A549 treated with ZK216348 at 1 μM for 4 hours (cell line): Measurements from ENCODE around the gene SMC5. TPM values are rescaled to one million over a fixed set of nuclear protein-coding genes. Genes with fewer than 3 reads are reported as not detected.

Source experiments
- total RNA-seq: library from RNA; stranded (reverse); fragments of 200-300 nt; extraction: Qiagen RNA extraction; gene quantifications from 5 replicates; pipeline ENCODE4 v1.2.3, GENCODE V29; 2022; ENCODE audit warnings: low read depth

SMC5 gene
- total RNA-seq: 8.7 to 19.6 TPM (median 15.2 TPM) in 5 replicates

DNA sequence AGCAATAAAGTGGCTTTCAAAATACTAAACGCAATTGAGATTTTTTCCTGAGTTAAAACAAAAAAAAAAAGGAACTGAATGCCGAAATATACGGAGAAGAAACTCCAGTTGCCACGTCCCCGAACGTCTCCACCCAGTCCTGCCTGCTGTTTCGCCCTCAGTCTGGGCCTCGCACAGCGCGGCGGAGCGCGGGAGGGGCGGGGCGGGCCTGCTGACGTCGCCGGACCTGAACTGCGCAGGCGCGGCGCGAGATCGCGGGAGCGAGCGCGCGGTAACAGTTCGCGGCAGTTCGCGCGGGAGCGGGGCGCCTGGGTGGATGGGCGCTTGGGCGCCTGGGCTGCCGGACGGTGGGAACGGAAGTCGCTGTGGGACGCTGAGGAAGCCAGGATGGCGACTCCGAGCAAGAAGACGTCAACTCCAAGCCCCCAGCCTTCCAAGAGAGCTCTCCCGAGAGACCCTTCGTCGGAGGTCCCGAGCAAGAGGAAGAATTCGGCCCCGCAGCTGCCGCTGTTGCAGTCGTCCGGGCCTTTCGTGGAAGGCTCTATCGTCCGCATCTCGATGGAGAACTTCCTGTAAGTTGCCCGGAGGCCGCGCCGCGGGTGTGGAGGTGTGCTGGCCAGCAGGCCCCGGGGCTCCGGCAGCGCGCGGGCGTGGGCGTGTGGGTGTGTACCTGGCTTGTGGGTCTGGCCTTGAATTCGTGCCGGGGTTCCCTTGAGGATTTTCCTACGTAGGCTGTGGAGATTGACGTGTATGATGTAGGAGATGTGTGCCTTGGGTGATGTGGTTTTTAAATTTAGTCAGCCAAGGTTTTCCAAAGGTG is at the start of gene SMC5:
Gene SMC5, plus strand, starts transcription at position 287 of the 820 bp plus-strand sequence. Its CDS starts 101 bp downstream, at position 388.

Other genes with a start within 250 kb of the SMC5 start
- gene MAMDC2, start 215.1 kb upstream of the SMC5 start, total RNA-seq: 0.18 to 0.43 TPM (median 0.21 TPM) in 5 replicates
- 1.4 to 3.5 TPM (median 2.7 TPM) in 5 replicates for gene KLF9, start 155.7 kb downstream of the SMC5 start, total RNA-seq